Neural cell (in vitro differentiated cells): ENCODE results near the gene AMBP. TPM values are rescaled to one million over a fixed set of nuclear protein-coding genes. Genes with fewer than 3 reads are reported as not detected.

Experiments used
- H2AFZ ChIP-seq: fragments of 200-600, 300-800 bp; sonication (generic), shearing (Covaris generic); 2 replicates; pipeline ENCODE4 v1.6.0; 2014; ENCODE audit warnings: low read depth, mild to moderate bottlenecking, antibody characterized with exemption, low read length, moderate library complexity
- H3F3A ChIP-seq: fragments of 200-600 bp; shearing (Covaris generic); 2 replicates; pipeline ENCODE4 v1.6.1; 2016; ENCODE audit warnings: mild to moderate bottlenecking, moderate library complexity, mixed read lengths, antibody characterized with exemption, low read length; ENCODE audit not compliant: insufficient read depth, poor library complexity, severe bottlenecking
- H3K27ac ChIP-seq: fragments of 200-600, 300-800 bp; sonication (generic), shearing (Covaris generic); 2 replicates; pipeline ENCODE4 v1.5.1; 2014; ENCODE audit warnings: mild to moderate bottlenecking, low read length, moderate library complexity
- H3K27me3 ChIP-seq: fragments of 300-800, 200-600 bp; sonication (generic), shearing (Covaris generic); 2 replicates; pipeline ENCODE4 v1.6.0; 2014; ENCODE audit warnings: mild to moderate bottlenecking, low read depth, low read length, moderate library complexity; ENCODE audit not compliant: insufficient read depth
- H3K36me3 ChIP-seq: fragments of 300-800, 200-600 bp; sonication (generic), shearing (Covaris generic); 2 replicates; pipeline ENCODE4 v1.5.1; 2014; ENCODE audit warnings: mild to moderate bottlenecking, antibody characterized with exemption, low read length, moderate library complexity; ENCODE audit not compliant: insufficient read depth
- H3K4me2 ChIP-seq: fragments of 300-800, 200-600 bp; sonication (generic), shearing (Covaris generic); 2 replicates; pipeline ENCODE4 v1.6.0; 2014; ENCODE audit warnings: mild to moderate bottlenecking, low read length
- H3K4me3 ChIP-seq: fragments of 300-800, 200-600 bp; sonication (generic), shearing (Covaris generic); 2 replicates; pipeline ENCODE4 v1.5.1; 2014; ENCODE audit warnings: mild to moderate bottlenecking, low read length, moderate library complexity
- H3K79me2 ChIP-seq: fragments of 200-600 bp; shearing (Covaris generic); replicated peaks from 2 replicates; pipeline ENCODE4 v1.6.0; 2014; ENCODE audit warnings: mild to moderate bottlenecking, low read length, moderate library complexity; ENCODE audit not compliant: insufficient read depth
- H3K9ac ChIP-seq: fragments of 300-800, 200-600 bp; sonication (generic), shearing (Covaris generic); 2 replicates; pipeline ENCODE4 v1.6.1; 2016; ENCODE audit warnings: mild to moderate bottlenecking, low read length, mixed read lengths
- H3K9me2 ChIP-seq: fragments of 200-600 bp; shearing (Covaris generic); 2 replicates; pipeline ENCODE4 v1.6.1; 2016; ENCODE audit warnings: mild to moderate bottlenecking, low read length, mixed read lengths; ENCODE audit not compliant: insufficient read depth
- H3K9me3 ChIP-seq: fragments of 200-600, 300-800 bp; sonication (generic), shearing (Covaris generic); 2 replicates; pipeline ENCODE4 v1.6.1; 2016; ENCODE audit warnings: mild to moderate bottlenecking, mixed run types, low read length, moderate library complexity, mixed read lengths
- H4K20me1 ChIP-seq: fragments of 200-600 bp; shearing (Covaris generic); 2 replicates; pipeline ENCODE4 v1.6.1; 2016; ENCODE audit warnings: mild to moderate bottlenecking, mixed run types; ENCODE audit not compliant: insufficient read depth
- EP300 ChIP-seq: fragments of 450-650 bp; conservative IDR thresholded peaks from 2 replicates; pipeline ENCODE4 v1.6.1; 2014; ENCODE audit warnings: antibody characterized with exemption, mild to moderate bottlenecking, moderate library complexity; ENCODE audit not compliant: poor library complexity, severe bottlenecking
- EZH2 ChIP-seq: fragments of 200-600, 300-800 bp; shearing (Covaris generic), sonication (generic); IDR thresholded peaks from 2 replicates; pipeline ENCODE4 v1.6.1; 2014; ENCODE audit warnings: antibody characterized with exemption, low read length, borderline replicate concordance, mild to moderate bottlenecking; ENCODE audit not compliant: insufficient read depth, poor library complexity, severe bottlenecking
- MXI1 ChIP-seq: fragments of 450-650 bp; conservative IDR thresholded peaks from 2 replicates; pipeline ENCODE4 v1.6.1; 2014; ENCODE audit warnings: antibody characterized with exemption, mild to moderate bottlenecking; ENCODE audit not compliant: poor library complexity, severe bottlenecking
- POLR2AphosphoS5 ChIP-seq: IDR thresholded peaks from 2 replicates; pipeline ENCODE4 v1.6.1; 2012
- RAD21 ChIP-seq: fragments of 450-650 bp; conservative IDR thresholded peaks from 2 replicates; pipeline ENCODE4 v1.6.1; 2014; ENCODE audit warnings: antibody characterized with exemption, mild to moderate bottlenecking, moderate library complexity
- REST ChIP-seq: IDR thresholded peaks from 2 replicates; pipeline ENCODE4 v1.6.1; 2012; ENCODE audit warnings: borderline replicate concordance
- SMC3 ChIP-seq: fragments of 450-650 bp; conservative IDR thresholded peaks from 2 replicates; pipeline ENCODE4 v1.6.1; 2014; ENCODE audit warnings: antibody characterized with exemption, mild to moderate bottlenecking, moderate library complexity; ENCODE audit not compliant: poor library complexity
- TAF1 ChIP-seq: IDR thresholded peaks from 2 replicates; pipeline ENCODE4 v1.6.1; 2012; ENCODE audit warnings: low read depth
- polyA plus RNA-seq: library from polyadenylated mRNA; depleted of rRNA; stranded (reverse); fragments of >200 nt; gene quantifications from 2 replicates; pipeline ENCODE4 v1.2.3, GENCODE V29; 2014
- TF ChIP-seq, protein P1 (sequence below): fragments of 450-650 bp; IDR thresholded peaks from 2 replicates; pipeline ENCODE4 v1.5.1; 2014; ENCODE audit warnings: antibody characterized with exemption, mild to moderate bottlenecking, moderate library complexity; ENCODE audit not compliant: poor library complexity, severe bottlenecking

Gene AMBP
- polyA plus RNA-seq, 1 donor from 2014 or later: not detected

GRCh38 chr9:114114364-114114763 lies 36.3 kb upstream of the AMBP start:
- Histone ChIP-seq H3K4me3 (no peak overlapping the region), H3F3A (no peaks in the 10 kb centered on the region), H3K9me2 (no peaks in the 10 kb centered on the region), H3K27ac (no peak overlapping the region), H3K4me2 (no peak overlapping the region), H3K9ac (no peak overlapping the region), H3K9me3 (no peaks in the 10 kb centered on the region), H3K36me3 (no peaks in the 10 kb centered on the region), H4K20me1 (no peaks in the 10 kb centered on the region), H2AFZ (no peak overlapping the region), H3K79me2 (no peaks in the 10 kb centered on the region), H3K27me3 (no peaks in the 10 kb centered on the region)
- TF ChIP-seq EP300 (no peak), RAD21 (no peak), TAF1 (no peak), SMC3 (no peak), POLR2AphosphoS5 (no peak), EZH2 (no peak), REST (no peak), MXI1 (no peak)
- TF ChIP-seq, protein P1, sequence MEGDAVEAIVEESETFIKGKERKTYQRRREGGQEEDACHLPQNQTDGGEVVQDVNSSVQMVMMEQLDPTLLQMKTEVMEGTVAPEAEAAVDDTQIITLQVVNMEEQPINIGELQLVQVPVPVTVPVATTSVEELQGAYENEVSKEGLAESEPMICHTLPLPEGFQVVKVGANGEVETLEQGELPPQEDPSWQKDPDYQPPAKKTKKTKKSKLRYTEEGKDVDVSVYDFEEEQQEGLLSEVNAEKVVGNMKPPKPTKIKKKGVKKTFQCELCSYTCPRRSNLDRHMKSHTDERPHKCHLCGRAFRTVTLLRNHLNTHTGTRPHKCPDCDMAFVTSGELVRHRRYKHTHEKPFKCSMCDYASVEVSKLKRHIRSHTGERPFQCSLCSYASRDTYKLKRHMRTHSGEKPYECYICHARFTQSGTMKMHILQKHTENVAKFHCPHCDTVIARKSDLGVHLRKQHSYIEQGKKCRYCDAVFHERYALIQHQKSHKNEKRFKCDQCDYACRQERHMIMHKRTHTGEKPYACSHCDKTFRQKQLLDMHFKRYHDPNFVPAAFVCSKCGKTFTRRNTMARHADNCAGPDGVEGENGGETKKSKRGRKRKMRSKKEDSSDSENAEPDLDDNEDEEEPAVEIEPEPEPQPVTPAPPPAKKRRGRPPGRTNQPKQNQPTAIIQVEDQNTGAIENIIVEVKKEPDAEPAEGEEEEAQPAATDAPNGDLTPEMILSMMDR: no peak

DNA sequence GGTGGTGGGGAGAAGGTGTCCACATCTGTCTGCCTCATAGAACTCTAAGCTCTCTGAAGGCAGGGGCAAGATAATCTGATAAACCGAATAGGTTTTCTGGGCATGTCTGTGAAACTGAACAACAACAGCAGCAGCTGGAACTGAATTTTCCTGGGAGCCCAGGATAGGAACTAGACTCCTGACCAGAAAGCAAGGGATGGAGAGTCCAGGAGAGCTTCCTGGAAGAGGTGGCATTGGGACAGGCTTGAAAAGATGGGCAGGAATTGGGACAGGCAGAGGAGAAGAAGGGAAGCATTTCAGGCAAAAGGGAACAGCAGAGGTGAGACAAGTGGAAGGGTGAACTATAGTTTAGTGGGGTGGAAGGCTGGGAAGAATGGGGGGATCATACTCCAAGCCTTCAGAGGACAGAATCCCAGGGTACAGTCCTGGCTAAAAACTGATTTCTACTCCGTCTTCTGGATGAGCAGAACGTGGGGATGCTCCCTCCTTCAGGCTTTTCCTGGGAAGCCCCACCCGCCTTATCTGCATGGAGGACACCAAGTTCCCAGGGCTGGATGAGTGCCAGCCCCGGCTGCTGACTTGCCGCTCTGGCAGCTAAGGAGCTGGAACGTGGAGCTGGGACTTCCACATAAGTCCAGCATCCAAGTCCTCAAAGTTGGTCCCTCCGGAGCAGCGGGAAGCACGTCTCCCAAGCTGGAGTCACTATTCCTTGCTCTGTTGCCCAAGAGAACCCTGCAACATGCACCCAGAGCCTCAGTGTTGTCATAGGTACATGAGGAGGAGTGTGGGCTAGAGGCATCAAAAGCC lies 34.9 kb upstream of the AMBP start:
- Histone ChIP-seq H3K27me3 (no peaks in the 10 kb centered on the region), H3K36me3 (no peaks in the 10 kb centered on the region), H3F3A (no peaks in the 10 kb centered on the region), H3K27ac (no peak overlapping the region), H3K9me3 (no peaks in the 10 kb centered on the region), H2AFZ (no peak overlapping the region), H3K4me2 (no peak overlapping the region), H3K9me2 (no peaks in the 10 kb centered on the region), H3K9ac (no peak overlapping the region), H3K4me3 (no peak overlapping the region), H3K79me2 (no peaks in the 10 kb centered on the region), H4K20me1 (no peaks in the 10 kb centered on the region)
- TF ChIP-seq EZH2 (no peak), MXI1 (no peak), TAF1 (no peak), RAD21 (no peak), SMC3 (no peak), REST (no peak), POLR2AphosphoS5 (no peak), EP300 (no peak)
- TF ChIP-seq, protein P1: no peak
